ENCODE data around the gene MED13L. TPM values are rescaled to one million over a fixed set of nuclear protein-coding genes. Genes with fewer than 3 reads are reported as not detected.

Gene MED13L
- total and polyA plus RNA-seq, 2 of the 4 experiments (the other 2 are of a cell fraction) = 17.9 to 49.1 TPM

- WGBS, 2 experiments (ENCODE audit: extremely low coverage in 2 of 2, insufficient read length in 1 of 2) = no CpG with 5 or more reads among the region's 3 CpGs
- Histone ChIP-seq H4K20me1 (ENCODE audit: insufficient read depth, low read length) (peaks cover 27% of the 10 kb centered on the region), H2BK20ac (ENCODE audit: low read depth, low read length) (no peak overlapping the region), H3K4ac (ENCODE audit: low read depth, low read length) (no peak overlapping the region), H4K91ac (ENCODE audit: insufficient read depth, low read depth, low read length) (no peak overlapping the region), H3K79me1 (ENCODE audit: low read depth in 1 of 2, low read length in 2 of 2) (peaks cover 25 to 60% of the 10 kb centered on the region in 2 experiments), H2BK15ac (ENCODE audit: low read depth, low read length) (no peak overlapping the region), H3K23ac (ENCODE audit: low read depth, low read length) (peak overlapping the region; percentile 78; the same call in 1 of the 2 replicates), H2BK120ac (ENCODE audit: low read depth, low read length) (no peak overlapping the region), H3K27me3 (ENCODE audit: control insufficient read depth, insufficient read depth, low read length) (no peaks in the 10 kb centered on the region), H3K4me2 (ENCODE audit: low read depth, low read length) (no peak overlapping the region), H2AFZ (replicated peaks; ENCODE audit: low read length, poor library complexity) (no peak overlapping the region), H3K14ac (replicated peaks; ENCODE audit: low read depth, low read length) (peak overlapping the region; percentile 86; the same call in 1 of the 2 replicates), H4K5ac (ENCODE audit: low read depth, low read length) (no peak overlapping the region), H3K9ac (ENCODE audit: low read depth, low read length) (no peak overlapping the region), H3K56ac (ENCODE audit: extremely low read depth, insufficient read depth, low read length) (no peak overlapping the region), H3K4me3 (ENCODE audit: insufficient read depth, low read depth, low read length) (no peak overlapping the region), H3K36me3 (ENCODE audit: control insufficient read depth, insufficient read depth, low read length) (no peaks in the 10 kb centered on the region; the same call in 1 of the 2 replicates), H3K9me1 (ENCODE audit: insufficient read depth, low read length) (peaks cover 10% of the 10 kb centered on the region), H3K18ac (ENCODE audit: low read depth, low read length) (no peak overlapping the region), H2AK5ac (ENCODE audit: low read depth, low read length) (peak overlapping the region; percentile 67; the same call in 1 of the 2 replicates), H3K4me1 (ENCODE audit: control insufficient read depth, insufficient read depth, low read length) (peaks cover 3% of the 10 kb centered on the region), H2BK5ac (ENCODE audit: low read depth, low read length, poor library complexity, severe bottlenecking) (no peak overlapping the region), H4K8ac (ENCODE audit: low read depth in 2 of 2, low read length in 2 of 2) (no peak overlapping the region), H2AK9ac (replicated peaks; ENCODE audit: low read depth, low read length, poor library complexity) (no peak overlapping the region), H3K27ac (ENCODE audit: insufficient read depth, low read length) (no peak overlapping the region), H3K9me3 (ENCODE audit: control insufficient read depth, insufficient read depth, low read length) (no peaks in the 10 kb centered on the region)
- no peak for TF ChIP-seq NFE2L2 (IDR thresholded peaks at IDR 0.05; ENCODE audit: low read depth, low read length)
- no peak for TF ChIP-seq CTCF (conservative IDR thresholded peaks at IDR 0.05; ENCODE audit: low read depth, low read length)
- no peak for TF ChIP-seq SMC3 (IDR thresholded peaks at IDR 0.05; ENCODE audit: low read depth, low read length)
- TF ChIP-seq ELK1 (IDR thresholded peaks at IDR 0.05; ENCODE audit: borderline replicate concordance, low read depth, low read length) = no peak
- no peak for TF ChIP-seq CEBPB (IDR thresholded peaks at IDR 0.05; ENCODE audit: low read depth, low read length)
- no peak for TF ChIP-seq MXI1 (IDR thresholded peaks at IDR 0.05; ENCODE audit: borderline replicate concordance, low read depth, low read length)
- no peak for TF ChIP-seq BHLHE40 (IDR thresholded peaks at IDR 0.05; ENCODE audit: low read depth, low read length)
- no peak for TF ChIP-seq FOS (IDR thresholded peaks at IDR 0.05; ENCODE audit: low read depth, low read length)
- TF ChIP-seq RCOR1 (IDR thresholded peaks at IDR 0.05; ENCODE audit: insufficient replicate concordance, low read length) = no peak
- no peak for TF ChIP-seq RAD21 (IDR thresholded peaks at IDR 0.05; ENCODE audit: low read length)
- no peak for TF ChIP-seq RFX5 (IDR thresholded peaks at IDR 0.05; ENCODE audit: low read depth, low read length)
- dilution Hi-C loops (cut with HindIII; ENCODE audit: low sequenced_read_pairs, unreplicated experiment) (no loop called here), in situ Hi-C loops (cut with MboI; ENCODE audit: low sequenced_read_pairs) (no loop called here), intact Hi-C loops (cut with micrococcal nuclease) (no loop called here)
- no peak for DNase-seq
- no TSS peak for BruUV-seq (replicated peaks)
- ChIA-PET POLR2A (ENCODE audit: unreplicated experiment) (no interaction called here), CTCF (no interaction called here)
- no peak for ATAC-seq (ENCODE audit: low read depth)
These were observed 190.1 kb downstream of the MED13L start for GRCh38 chr12:116087399-116087798.
